ENCODE results near the gene CKM.

DNA sequence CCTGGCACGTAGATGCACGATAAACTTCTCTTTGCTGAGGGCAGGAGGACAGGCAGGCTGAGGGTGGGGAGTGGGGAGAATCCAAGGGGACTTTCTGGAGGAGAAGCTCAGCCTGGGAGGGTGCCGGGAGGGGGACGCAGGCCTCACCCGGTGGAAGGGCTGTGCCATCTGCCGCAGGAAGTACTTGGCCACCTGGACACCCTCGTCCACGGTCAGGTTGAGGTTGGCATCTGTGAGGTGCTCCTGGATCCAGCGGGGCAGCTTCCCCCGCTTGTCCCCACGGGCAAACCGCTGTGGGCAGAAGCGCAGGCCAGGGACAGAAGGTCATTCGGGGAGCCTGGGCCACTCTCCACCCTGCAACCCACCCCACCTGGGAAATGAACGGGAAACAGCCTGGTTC lies 29.4 kb upstream of the CKM start:
- TF ChIP-seq EZH2 (IDR thresholded peaks at IDR 0.05; ENCODE audit: borderline replicate concordance): no peak
- TF ChIP-seq, protein P1, sequence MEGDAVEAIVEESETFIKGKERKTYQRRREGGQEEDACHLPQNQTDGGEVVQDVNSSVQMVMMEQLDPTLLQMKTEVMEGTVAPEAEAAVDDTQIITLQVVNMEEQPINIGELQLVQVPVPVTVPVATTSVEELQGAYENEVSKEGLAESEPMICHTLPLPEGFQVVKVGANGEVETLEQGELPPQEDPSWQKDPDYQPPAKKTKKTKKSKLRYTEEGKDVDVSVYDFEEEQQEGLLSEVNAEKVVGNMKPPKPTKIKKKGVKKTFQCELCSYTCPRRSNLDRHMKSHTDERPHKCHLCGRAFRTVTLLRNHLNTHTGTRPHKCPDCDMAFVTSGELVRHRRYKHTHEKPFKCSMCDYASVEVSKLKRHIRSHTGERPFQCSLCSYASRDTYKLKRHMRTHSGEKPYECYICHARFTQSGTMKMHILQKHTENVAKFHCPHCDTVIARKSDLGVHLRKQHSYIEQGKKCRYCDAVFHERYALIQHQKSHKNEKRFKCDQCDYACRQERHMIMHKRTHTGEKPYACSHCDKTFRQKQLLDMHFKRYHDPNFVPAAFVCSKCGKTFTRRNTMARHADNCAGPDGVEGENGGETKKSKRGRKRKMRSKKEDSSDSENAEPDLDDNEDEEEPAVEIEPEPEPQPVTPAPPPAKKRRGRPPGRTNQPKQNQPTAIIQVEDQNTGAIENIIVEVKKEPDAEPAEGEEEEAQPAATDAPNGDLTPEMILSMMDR (IDR thresholded peaks at IDR 0.05; ENCODE audit: poor library complexity): no peak
- TF ChIP-seq EZH2phosphoT487 (IDR thresholded peaks at IDR 0.05; ENCODE audit: low read depth, severe bottlenecking, unreplicated experiment): no peak

All from hepatocyte (in vitro differentiated cells).